Measurements from ENCODE around the gene STAT5A. TPM values are rescaled to one million over a fixed set of nuclear protein-coding genes. Genes with fewer than 3 reads are reported as not detected.

STAT5A gene
- total and polyA plus RNA-seq, 9 of the 15 experiments (the other 6 are each of a cell fraction or from before 2014, with no cell fraction given): 79.9 to 415 (median 196) TPM

DNA sequence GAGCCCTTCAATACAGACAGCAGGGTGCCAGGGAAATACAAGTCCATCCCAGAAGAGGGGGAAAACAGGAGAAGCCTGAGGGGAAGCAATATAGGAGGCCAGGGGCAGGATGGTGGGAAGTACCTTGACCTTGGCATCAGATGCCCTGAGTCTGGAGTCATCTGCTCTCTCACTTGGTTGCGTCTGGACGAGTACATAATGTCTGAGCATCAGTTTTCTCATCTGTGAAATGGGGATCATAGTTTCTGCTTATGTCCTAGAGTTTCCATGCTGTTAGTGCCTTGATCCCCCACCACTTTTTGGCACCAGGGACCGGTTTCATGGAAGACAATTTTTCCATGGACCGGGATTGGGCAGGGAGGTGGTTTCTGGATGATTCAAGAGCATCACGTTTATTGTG, 2.3 kb downstream of the STAT5A start (continued):
- TF ChIP-seq PHF8 (IDR thresholded peaks at IDR 0.05; ENCODE audit: borderline replicate concordance, low read length): no peak
- TF ChIP-seq HDAC1 (IDR thresholded peaks at IDR 0.05): peak in 1 of 2 experiments; percentile 14; a peak in 2 of 4 replicates
- TF ChIP-seq GATAD2A (IDR thresholded peaks at IDR 0.05): no peak
- no peak for TF ChIP-seq SMARCE1 (IDR thresholded peaks at IDR 0.05)

DNA sequence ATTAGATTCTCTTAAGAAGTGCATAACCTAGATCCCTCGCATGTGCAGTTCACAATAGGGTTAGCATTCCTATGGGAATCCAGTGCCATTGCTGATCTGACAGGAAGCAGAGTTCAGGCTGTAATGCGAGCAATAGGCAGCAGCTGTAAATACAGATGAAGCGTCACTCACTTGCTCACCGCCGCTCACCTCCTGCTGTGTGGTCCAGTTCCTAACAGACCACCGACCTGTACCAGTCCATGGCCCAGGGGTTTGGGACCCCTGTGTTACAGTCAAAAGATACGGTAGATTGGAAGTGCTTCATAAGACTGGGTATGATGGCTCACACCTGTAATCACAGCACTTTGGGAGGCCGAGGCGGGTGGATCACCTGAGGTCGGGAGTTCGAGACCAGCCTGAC, 2.8 kb downstream of the STAT5A start:
- POLR2A ChIA-PET: interaction anchor here (0.8 to 2.7 kb wide), 6 partner anchors 10 to 69 kb away, joined by 3 to 13 read pairs (median 6); no protein-coding TSS in a partner anchor

More for the DNA sequence above, 2.8 kb downstream of the STAT5A start:
- WGBS (ENCODE audit: insufficient coverage, low coverage, missing lambda C conversion rate): 3% methylated on average over 11 of the region's 11 CpGs
- Histone ChIP-seq H3K27me3 (ENCODE audit: control insufficient read depth in 2 of 2, insufficient read depth in 2 of 2, low read length in 2 of 2) (no peaks in the 10 kb centered on the region), H3K27ac (ENCODE audit: extremely low read depth, low read depth, low read length) (peak overlapping the region; percentile 46; the same call in 2 of the 3 replicates), H3K79me2 (ENCODE audit: control insufficient read depth, insufficient read depth, low read length) (peaks cover 99% of the 10 kb centered on the region), H2AFZ (ENCODE audit: low read depth, low read length) (no peak overlapping the region), H3K9ac (ENCODE audit: insufficient read depth in 1 of 2, low read depth in 2 of 2, low read length in 2 of 2) (peak overlapping the region; percentile 83 to 97), H4K20me1 (replicated peaks; ENCODE audit: control insufficient read depth, insufficient read depth, low read length) (no peaks in the 10 kb centered on the region), H3K4me3 (peak overlapping the region; percentile 88), H3K36me3 (ENCODE audit: control insufficient read depth, insufficient read depth, low read length) (peaks cover 68% of the 10 kb centered on the region), H3K4me1 (replicated peaks in 1 of 2; ENCODE audit: control insufficient read depth in 2 of 2, insufficient read depth in 2 of 2, low read length in 2 of 2) (peaks cover 24 to 44% of the 10 kb centered on the region in 2 experiments), H3K4me2 (ENCODE audit: insufficient read depth, low read length) (peak overlapping the region; percentile 88), H3K9me1 (ENCODE audit: control insufficient read depth, insufficient read depth, low read length) (no peaks in the 10 kb centered on the region), H3K9me3 (replicated peaks; ENCODE audit: control insufficient read depth, insufficient read depth, low read depth, low read length) (no peaks in the 10 kb centered on the region)
- BruUV-seq (replicated peaks): no TSS peak
- DNase-seq (ENCODE audit: extremely low read depth in 1 of 4, low spot score in 3 of 4) (no peak), ATAC-seq (no peak), FAIRE-seq (no peak)
- CTCF ChIA-PET (ENCODE audit: low intra/inter-chr PET ratio): no interaction called here
- in situ Hi-C loops (cut with MboI) (no loop called here), intact Hi-C loops (cut with micrococcal nuclease) (no loop called here)
- TF ChIP-seq MEIS2 (IDR thresholded peaks at IDR 0.05; ENCODE audit: partially characterized antibody) (peak; percentile 28), FOXA3 (CRISPR knock-in tag; conservative IDR thresholded peaks at IDR 0.05 in 1 of 2, IDR thresholded peaks at IDR 0.05 in 1 of 2) (no peak)
- TF ChIP-seq, protein P1, sequence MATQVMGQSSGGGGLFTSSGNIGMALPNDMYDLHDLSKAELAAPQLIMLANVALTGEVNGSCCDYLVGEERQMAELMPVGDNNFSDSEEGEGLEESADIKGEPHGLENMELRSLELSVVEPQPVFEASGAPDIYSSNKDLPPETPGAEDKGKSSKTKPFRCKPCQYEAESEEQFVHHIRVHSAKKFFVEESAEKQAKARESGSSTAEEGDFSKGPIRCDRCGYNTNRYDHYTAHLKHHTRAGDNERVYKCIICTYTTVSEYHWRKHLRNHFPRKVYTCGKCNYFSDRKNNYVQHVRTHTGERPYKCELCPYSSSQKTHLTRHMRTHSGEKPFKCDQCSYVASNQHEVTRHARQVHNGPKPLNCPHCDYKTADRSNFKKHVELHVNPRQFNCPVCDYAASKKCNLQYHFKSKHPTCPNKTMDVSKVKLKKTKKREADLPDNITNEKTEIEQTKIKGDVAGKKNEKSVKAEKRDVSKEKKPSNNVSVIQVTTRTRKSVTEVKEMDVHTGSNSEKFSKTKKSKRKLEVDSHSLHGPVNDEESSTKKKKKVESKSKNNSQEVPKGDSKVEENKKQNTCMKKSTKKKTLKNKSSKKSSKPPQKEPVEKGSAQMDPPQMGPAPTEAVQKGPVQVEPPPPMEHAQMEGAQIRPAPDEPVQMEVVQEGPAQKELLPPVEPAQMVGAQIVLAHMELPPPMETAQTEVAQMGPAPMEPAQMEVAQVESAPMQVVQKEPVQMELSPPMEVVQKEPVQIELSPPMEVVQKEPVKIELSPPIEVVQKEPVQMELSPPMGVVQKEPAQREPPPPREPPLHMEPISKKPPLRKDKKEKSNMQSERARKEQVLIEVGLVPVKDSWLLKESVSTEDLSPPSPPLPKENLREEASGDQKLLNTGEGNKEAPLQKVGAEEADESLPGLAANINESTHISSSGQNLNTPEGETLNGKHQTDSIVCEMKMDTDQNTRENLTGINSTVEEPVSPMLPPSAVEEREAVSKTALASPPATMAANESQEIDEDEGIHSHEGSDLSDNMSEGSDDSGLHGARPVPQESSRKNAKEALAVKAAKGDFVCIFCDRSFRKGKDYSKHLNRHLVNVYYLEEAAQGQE (IDR thresholded peaks at IDR 0.05; ENCODE audit: borderline replicate concordance): no peak
- TF ChIP-seq, protein P1 (CRISPR knock-in tag; IDR thresholded peaks at IDR 0.05; ENCODE audit: low read depth): no peak
- TF ChIP-seq, protein P2, sequence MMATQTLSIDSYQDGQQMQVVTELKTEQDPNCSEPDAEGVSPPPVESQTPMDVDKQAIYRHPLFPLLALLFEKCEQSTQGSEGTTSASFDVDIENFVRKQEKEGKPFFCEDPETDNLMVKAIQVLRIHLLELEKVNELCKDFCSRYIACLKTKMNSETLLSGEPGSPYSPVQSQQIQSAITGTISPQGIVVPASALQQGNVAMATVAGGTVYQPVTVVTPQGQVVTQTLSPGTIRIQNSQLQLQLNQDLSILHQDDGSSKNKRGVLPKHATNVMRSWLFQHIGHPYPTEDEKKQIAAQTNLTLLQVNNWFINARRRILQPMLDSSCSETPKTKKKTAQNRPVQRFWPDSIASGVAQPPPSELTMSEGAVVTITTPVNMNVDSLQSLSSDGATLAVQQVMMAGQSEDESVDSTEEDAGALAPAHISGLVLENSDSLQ (IDR thresholded peaks at IDR 0.05): peak; percentile 73; the same call in 1 of the 2 replicates
- TF ChIP-seq, protein P3, sequence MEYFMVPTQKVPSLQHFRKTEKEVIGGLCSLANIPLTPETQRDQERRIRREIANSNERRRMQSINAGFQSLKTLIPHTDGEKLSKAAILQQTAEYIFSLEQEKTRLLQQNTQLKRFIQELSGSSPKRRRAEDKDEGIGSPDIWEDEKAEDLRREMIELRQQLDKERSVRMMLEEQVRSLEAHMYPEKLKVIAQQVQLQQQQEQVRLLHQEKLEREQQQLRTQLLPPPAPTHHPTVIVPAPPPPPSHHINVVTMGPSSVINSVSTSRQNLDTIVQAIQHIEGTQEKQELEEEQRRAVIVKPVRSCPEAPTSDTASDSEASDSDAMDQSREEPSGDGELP (CRISPR knock-in tag; IDR thresholded peaks at IDR 0.05; ENCODE audit: borderline replicate concordance): 0 out of 2 replicates have a peak, but pooled peaks have one; percentile 14

Data from K562 (cell line).